ENCODE results near the gene CASKIN1.
A peak's percentile ranks its signal among the peaks of the same experiment; 100 is the strongest.
"Not testable (repeated sequence)": the region's sequence is repeated elsewhere in the genome, so short reads cannot be mapped to it uniquely, and the experiment has no call there.

Gene CASKIN1

GRCh38 chr16:2213817-2214718 lies 17.7 kb upstream of the CASKIN1 start:
- DNase-seq: no peak
- intact Hi-C loops (cut with DNase I): no loop called here

DNA sequence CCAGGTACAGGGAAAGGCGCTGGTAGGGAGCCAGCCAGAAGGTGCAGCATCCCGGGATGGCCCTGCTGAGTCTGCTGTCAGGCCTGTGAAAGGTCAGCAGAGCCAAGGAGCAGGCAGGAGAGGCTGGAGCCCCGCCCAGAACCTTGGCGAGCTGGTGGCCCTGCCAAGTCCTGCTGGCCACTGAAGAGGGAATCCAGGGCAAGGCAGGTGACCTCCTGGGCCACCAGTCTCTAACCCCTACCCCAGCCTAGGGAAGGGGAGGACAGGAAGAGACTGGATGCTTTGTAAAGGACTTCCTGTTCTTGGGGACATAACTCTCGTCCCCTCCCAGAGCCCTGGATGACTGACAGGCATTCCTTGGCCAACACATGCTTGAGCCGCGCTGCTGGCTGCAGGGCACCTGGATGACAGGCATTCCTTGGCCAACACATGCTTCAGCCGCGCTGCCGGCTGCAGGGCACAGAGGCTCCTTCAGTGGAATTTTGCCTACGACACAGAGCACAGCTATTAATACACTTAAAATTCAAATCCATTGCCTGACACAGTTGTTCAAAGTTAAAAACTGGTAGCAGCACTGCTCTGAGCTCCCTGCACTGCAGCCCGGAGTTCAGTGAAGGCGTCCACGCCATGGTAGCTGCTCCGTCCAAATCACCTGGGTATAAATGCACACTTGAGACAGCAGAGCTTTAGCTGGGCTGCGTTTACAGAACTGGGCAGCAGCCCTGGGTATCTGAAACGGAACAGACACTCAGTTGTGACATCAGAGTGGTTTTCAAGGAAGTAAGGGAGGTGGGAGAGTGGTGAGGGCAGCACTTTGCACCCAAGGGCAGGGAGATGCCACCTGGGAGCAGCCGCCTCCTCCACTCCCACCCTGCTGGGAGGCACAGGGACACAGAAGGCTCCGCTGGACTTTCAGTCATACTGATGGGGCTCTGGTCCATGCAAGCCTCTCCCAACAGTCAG lies 16.2 kb upstream of the CASKIN1 start:
- intact Hi-C loops (cut with DNase I): no loop called here
- DNase-seq: no peak

- intact Hi-C loops (cut with DNase I): no loop called here
- no peak for DNase-seq
Measured at GRCh38 chr16:2211923-2212347, 15.5 kb upstream of the CASKIN1 start.

- intact Hi-C loops (cut with DNase I): no loop called here
Measured at GRCh38 chr16:2210386-2211365, 14.3 kb upstream of the CASKIN1 start, which contains the start of gene BRICD5. Gene BRICD5 (minus strand): TSS chr16:2210863. CDS start chr16:2210833, 30 bp downstream.

DNA sequence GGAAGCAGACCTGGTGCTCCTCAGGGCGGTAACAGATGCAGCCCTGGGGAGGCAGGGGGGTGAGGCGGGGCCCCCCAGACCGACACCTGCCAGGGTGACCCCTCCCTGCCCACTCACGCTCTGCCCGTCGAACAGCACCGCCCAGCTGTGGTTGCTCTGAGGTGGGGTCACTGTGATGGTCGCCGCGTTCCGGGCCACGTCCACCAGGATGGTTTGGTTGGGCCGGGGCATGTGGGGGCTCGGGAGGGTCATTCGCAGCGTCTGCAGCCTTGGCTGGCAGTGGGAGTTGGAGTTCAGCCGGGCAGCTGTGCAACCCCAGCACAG lies 13.6 kb upstream of the CASKIN1 start:
- intact Hi-C loops (cut with DNase I): no loop called here

More at GRCh38 chr16:2210386-2211365, 14.3 kb upstream of the CASKIN1 start, which contains the start of gene BRICD5:
- DNase-seq: no peak

GRCh38 chr16:2209258-2210008 lies 13.0 kb upstream of the CASKIN1 start:
- intact Hi-C loops (cut with DNase I): no loop called here
- DNase-seq: no peak

More for the DNA sequence above, 13.6 kb upstream of the CASKIN1 start:
- no peak for DNase-seq

- intact Hi-C loops (cut with DNase I): no loop called here
- DNase-seq: no peak
Measured at GRCh38 chr16:2208772-2209171, 12.4 kb upstream of the CASKIN1 start.

DNA sequence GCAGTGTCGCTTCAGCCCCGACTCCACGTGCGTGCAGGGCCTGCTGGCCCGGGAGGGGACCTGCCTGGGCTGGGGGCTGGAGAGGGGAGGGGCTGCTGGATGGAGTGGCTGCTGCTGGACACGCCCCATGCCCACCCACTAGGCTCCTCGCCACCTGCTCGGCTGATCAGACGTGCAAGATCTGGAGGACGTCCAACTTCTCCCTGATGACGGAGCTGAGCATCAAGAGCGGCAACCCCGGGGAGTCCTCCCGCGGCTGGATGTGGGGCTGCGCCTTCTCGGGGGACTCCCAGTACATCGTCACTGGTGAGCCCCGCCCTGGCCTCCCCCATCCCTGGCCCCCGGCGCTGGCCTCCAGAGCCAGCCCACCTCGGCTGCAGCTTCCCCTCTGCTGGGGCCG lies 11.9 kb upstream of the CASKIN1 start:
- intact Hi-C loops (cut with DNase I): no loop called here
- DNase-seq: no peak

DNA sequence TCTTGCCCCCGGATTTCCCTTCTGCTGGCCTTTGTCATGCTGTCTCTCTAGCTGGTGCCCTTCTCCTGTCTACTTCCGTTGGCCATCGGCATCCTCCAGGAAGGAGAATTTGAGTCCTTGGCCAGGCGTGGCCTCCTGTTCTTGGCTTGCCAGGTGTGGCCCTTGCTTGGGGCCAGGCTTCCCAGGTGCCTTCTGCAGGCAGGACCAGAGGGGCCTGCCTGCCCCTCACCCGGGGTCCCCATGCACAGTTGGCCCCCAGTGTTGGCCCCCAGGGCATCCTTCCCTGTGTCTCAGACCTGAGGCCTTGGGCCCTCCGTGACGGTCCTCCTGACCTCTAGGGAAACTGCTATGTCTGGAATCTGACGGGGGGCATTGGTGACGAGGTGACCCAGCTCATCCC lies 11.5 kb upstream of the CASKIN1 start:
- DNase-seq: no peak
- intact Hi-C loops (cut with DNase I): no loop called here

GRCh38 chr16:2206780-2207433 lies 10.5 kb upstream of the CASKIN1 start:
- intact Hi-C loops (cut with DNase I): no loop called here
- DNase-seq: no peak

DNA sequence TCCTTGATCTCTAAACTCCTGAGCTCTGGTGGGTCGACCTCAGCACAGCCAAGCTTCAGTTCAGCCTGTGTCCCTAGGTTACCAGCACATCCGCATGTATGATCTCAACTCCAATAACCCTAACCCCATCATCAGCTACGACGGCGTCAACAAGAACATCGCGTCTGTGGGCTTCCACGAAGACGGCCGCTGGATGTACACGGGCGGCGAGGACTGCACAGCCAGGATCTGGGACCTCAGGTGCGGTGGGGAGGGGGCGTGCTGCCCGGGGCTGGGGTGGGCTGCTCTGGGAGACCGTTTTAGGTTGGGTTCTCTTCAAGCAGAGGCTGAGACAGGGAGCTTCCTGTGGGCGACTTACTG lies 10.0 kb upstream of the CASKIN1 start:
- no peak for DNase-seq
- intact Hi-C loops (cut with DNase I): no loop called here

DNA sequence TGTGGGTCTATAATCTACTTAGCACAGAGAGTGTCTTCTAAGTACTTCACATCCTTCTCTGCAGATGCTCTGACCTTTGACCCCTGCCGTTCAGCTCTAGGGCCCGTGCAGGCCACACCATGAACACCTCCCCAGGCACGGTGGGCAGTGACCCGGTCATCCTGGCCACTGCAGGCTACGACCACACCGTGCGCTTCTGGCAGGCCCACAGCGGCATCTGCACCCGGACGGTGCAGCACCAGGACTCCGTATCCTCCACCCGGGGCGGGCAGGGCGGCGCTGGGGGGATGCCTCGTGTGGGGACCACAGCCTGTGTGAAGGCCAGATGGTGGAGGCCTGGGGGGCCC lies 9.5 kb upstream of the CASKIN1 start:
- DNase-seq: no peak
- intact Hi-C loops (cut with DNase I): no loop called here

GRCh38 chr16:2205104-2205966 lies 8.9 kb upstream of the CASKIN1 start, which contains the start of gene MLST8:
Gene MLST8 (plus strand): TSS chr16:2205454. CDS start chr16:2206086, 632 bp downstream.
- DNase-seq: peak; percentile 71 to 95 (median 89)
- intact Hi-C loops (cut with DNase I): no loop called here

GRCh38 chr16:2204416-2205103 lies 8.2 kb upstream of the CASKIN1 start:
- intact Hi-C loops (cut with DNase I): no loop called here

DNA sequence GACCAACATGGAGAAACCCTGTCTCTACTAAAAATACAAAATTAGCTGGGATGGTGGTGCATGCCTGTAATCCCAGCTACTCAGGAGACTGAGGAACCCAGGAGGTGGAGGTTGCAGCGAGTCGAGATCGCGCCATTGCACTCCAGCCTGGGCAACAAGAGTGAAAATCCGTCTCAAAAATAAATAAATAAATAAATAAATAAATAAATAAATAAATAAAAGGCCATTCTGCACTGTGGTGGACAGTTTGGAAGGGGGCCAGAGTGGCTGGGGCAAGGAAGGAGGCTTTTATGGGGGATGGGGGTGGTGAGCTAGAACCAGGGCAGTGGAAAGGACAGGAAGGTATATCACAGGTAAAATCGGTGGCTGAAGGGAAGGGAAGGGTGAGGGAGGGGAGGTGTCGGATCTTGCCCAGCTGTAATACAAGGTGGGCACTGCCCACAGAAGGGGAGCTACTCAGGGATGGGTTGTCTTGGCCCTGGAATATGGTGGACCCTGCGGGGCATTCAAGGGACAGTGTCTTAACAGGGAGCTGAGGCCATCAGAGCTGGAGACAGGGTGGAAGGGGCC lies 6.8 kb upstream of the CASKIN1 start:
- intact Hi-C loops (cut with DNase I); DNase-seq: not testable (repeated sequence)

More at GRCh38 chr16:2204416-2205103, 8.2 kb upstream of the CASKIN1 start:
- no peak for DNase-seq

DNA sequence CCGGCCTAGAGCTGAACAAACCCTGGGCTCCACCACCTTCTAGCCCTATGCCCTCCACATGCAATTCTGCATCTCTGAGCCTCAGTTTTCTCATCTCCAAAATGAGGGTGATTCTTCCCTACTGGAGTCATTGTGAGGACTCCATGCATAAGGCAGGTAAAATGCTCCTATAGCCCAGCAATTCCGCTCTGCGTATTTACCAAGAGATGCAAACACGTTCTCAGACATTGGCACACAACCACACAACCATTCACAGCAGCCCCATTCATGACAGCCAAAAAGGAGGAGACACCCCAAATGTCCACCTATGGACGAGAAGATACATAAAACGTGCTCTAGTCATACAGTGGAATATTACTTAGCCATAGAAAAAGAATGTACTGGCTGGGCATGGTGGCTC lies 3.9 kb upstream of the CASKIN1 start:
- intact Hi-C loops (cut with DNase I): no loop called here

More for the DNA sequence above, 3.9 kb upstream of the CASKIN1 start:
- no peak for DNase-seq

Data from head of caudate nucleus (tissue), 42 donors.